Dedifferentiated amniotic fluid mesenchymal stem cell (primary cell): ENCODE measurements around the gene SHB.
"Not testable (repeated sequence)": the region's sequence is repeated elsewhere in the genome, so short reads cannot be mapped to it uniquely, and the experiment has no call there.

ENCODE experiments used
- DNase-seq: peaks from one replicate; pipeline ENCODE4 v3.0.0-alpha.2; 2016; ENCODE audit errors: extremely low spot score

SHB gene

DNA sequence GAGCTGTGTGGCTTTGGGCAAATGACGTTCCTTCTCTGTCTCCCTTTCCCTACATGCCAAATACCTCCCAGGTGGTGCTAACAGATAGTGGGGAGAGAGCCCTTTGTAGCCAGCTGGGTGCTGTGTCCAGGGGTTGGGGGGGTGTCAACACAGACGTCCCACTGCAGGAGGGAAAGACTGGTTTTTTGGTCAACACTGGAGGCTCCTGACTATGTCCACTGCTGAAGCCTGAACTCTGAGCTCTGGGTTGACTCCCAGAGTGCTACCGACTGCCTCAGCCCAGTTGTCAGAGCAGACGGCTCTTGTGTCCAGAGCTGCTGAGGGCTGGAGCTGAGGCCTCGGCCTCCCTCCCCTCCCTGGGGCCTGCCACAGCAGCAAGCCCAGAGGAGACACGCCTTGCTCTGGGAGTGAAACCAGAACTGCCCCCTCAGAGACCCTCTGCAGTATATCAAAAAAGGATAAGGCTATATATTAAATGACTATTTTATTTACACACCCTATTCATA is 150.3 kb downstream of the SHB start:
- DNase-seq = no peak

DNA sequence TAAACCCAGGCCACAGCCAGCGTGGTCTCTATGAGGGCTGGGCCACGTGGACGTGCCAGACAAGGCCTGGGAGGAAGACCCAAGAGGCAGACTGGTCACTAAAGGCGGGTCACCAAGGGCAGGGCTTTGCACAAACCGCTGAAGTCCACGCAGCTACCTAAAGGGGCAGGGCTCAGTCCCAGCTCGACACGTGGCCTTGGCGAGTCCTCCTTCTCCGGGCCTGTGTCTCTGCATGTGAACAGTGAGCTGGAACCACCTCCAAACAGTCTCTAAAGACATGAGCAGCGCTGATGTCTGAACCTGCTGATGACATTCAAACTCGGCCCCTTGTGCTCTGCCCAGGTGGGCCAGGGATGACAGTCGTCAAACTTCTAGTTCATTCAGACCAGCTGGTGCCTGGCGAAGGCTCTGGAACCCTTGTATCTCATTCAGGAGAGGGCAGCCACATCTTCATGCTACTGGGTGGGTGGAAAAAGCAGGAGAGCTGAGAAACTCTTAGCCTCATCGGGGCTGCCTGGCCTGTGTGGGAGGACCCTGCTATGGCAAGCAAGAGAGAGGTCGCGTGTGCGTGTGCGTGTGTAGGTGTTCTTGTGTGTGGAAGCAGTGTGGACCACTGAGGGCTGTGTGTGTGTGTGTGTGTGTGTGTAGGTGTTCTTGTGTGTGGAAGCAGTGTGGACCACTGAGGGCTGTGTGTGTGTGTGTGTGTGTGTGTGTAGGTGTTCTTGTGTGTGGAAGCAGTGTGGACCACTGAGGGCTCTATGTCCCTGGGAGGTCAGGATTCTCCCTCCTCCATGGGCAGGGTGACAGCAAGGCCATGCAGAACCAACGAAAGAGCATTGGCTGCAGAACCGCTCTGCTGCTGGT is 151.0 kb downstream of the SHB start:
- DNase-seq = no peak

DNA sequence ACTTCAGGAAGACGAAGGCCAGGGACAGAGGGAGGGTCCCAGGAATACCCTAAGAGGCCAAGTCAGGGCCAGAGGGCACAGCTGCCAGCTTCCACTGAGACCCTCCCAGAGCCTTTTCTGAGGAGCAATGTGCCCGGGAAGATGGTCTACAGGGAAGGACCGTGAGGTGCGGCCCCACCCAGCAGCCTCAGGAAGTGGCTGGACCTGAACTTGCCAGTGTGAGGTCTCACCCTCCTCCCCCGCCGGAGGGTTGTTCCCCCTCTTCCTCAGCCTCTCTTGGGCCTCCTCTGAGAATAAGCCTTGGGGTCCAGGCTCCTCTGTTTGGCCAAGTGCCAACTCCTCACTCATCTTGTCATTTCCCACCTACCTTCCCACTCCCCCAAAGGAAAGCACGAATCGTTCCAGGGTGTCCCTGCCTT is 151.7 kb downstream of the SHB start:
- no peak for DNase-seq

DNA sequence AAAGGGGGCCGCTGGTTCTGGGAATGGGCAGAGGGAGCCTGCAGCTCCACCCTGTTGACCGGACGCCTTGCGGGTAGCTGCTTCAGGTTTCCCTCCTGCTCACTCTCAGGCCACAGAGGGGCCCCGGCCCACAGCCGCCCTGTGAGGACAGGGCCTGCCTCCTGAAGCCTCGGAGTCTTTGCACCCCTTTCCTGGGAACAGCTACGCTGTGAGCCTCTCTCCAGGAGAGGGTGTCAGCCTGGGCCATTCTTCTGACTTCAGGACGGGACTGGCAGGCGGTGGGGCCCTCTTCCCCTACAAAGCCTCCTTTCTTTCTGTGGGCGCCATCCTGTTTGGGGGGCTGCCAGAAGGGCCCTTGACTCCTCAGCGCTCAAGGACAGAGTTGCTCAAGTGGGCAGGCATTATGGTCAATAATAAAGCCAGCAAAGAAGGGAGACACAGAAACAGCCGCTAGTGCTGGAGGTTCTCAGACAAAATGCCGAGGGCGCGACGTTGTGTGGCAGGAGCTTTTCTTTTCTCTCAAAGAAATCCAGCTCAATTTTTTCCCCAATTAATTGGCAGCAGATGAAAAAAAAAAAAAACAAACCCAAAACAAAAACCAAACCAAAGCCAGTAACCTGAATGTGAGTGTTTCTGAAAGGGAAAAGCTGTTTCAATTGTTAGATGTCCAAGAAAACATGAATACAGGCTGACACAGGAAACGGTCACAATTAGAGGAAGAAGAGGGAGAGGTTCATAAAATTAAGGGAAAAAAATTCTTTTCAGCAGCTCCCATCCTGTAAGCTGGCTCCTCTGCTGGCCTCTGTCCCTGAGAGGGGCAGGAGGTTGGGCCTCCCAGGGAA is 152.3 kb downstream of the SHB start:
- DNase-seq = no peak

DNA sequence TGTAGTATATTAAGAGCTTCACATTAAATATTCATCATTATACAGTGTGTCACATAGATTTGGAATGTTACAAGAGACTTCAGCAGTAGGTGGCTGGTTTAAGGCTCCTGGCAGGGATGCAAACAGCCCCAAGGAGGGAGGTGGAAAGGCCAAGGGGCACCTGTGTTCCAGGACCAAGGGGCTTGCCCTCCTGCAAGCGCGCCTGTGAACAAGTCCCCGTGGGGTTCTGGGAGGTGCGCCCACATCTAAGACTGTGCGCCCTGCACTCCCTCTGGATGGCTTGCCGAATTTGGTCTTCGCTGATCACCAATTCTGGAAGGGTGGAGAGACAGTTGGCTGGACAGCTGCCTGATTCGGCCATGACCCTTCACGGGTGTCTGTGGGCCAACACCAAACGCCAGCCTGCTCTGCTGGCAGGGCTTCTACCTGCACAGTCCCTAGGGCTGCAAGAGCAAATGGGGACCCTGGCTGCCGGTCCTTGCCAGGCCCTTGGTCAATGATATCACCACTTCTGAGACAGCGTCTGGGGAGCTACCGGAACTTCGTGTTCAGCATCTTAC is 153.0 kb downstream of the SHB start:
- no peak for DNase-seq

DNA sequence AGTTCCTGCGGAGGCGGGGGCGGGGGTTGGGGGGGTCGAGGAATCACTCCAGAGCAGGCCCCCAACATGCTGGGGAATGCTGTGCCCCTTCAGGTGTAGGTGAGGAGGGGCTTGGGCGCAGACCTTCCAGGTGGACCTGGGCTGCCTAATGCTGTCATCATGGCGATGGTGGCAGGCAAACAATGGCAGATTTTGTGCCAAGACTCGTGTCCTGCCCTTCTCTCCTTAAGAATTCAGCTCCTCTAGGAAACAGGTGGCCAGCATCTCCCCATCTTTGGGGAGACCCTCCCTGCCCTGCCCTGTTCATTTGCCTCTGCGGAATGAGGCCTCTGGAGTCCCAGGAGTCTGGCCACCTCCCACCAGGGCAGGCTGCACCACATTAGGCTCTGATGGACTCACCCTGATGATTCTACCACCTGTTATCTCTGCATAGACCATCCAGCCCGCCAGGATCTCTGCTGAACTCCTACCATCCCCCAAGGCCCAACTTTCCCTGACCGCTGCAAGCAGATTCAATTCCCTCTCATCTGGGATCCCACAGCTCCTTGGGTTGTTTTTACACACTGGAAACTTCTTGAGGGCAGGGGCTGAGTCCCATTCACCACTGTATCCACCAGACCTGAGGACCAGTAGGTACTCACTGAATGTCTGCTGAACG is 154.2 kb downstream of the SHB start:
- DNase-seq = no peak

DNA sequence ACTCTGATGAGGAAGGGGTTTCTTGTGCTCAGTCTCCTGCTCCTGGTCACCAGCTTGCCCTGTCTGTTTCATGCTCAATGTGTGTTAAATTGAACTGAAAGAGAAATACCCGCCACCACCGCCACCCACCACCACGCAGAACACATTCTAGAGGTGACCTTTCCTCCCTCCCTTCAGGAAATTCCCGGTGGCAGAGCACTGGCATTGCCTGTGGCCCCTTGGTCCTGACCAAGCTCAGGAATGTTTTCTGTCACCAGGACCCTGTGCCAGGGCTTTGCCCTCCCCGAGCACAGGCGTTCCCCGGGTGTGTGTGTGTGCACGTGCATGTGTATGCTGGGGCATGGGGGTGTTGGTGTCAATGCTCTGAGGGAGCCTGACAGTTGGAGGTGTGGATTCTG is 154.9 kb downstream of the SHB start:
- DNase-seq = no peak

DNA sequence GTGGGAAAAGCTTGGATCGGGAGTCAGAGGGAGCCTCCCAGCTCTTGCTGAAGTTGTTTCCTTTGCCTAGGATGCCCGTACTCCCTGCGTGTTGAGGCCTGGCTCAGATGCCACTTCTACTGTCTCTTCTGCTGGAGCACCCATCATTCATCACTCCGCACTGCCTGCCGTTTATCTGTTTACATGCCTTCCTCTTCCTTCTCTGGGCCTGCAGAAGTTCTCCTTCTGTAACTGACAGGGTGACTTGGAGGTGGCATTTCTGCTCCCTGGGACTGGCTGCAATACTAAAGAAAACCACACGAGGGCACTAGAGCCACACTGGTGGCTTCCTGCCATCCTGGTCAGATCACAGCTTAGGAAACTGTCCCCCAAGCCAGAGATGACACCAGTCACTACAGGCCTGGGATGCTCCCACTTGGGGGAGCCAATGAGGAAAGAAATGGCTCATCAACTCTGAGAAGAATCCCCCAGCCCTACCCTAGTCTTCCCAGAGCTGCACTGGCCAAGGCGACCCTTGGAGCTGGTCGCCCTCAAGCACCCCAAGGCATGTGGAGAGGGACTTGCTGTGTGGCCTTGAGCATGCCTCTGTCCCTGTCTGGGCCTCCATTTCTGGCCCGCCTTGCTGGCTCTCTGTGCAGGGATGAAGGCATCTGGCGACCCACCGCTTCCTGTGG is 155.4 kb downstream of the SHB start:
- peak; percentile 65 for DNase-seq

DNA sequence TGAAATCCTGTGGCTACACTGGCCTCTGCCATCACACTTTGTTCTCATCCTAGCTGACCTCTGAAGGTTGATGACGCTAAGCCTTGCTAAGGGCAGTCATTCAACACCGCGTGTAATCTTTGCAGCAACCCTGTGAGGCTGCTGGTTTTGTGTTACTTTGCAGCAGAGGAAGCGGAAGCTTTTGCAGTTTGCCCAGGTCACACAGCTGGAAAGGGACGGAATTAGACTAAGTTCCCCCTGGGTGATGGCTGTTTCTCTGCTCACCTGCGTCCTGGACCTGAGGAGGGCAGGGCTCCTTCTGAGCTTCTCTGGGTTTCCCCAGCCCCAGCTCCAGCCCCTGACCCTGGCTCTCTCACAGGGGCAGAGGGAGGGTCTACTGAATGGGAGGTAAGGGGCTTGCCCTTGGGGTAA is 157.8 kb downstream of the SHB start:
- DNase-seq = no peak

DNA sequence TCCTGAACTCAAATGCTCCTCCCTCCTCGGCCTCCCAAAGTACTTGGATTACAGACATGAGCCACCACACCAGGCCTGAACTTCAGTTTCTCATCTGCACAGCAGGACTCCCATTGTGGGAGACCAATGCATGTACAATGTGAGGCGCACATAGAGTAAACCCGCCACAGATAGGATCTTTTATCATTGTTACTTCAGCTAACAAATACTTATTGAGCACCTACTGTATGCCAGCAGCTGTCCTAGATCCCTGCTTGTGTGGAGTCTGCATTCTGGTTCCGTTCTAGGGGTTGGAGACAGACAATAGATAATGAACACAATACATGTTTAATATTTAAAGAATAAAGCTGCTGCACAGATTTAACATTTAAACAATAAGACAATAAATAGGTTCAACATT is 158.8 kb downstream of the SHB start:
- DNase-seq = no peak

DNA sequence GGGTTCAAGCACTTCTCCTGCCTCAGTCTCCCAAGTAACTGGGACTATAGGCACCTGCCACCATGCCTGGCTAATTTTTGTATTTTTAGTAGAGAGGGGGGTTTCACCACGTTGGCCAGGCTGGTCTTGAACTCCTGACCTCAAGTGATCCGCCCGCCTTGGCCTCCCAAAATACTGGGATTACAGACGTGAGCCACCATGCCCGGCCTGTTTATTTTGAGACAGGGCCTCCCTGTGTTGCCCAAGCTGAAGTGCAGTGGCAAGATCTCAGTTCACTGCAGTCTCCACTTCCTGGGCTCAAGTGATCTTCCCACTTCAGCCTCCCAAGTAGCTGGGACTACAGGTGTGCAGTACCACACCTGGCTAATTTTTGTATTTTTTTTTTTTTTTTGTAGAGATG is 159.2 kb downstream of the SHB start:
- not testable (repeated sequence) for DNase-seq

DNA sequence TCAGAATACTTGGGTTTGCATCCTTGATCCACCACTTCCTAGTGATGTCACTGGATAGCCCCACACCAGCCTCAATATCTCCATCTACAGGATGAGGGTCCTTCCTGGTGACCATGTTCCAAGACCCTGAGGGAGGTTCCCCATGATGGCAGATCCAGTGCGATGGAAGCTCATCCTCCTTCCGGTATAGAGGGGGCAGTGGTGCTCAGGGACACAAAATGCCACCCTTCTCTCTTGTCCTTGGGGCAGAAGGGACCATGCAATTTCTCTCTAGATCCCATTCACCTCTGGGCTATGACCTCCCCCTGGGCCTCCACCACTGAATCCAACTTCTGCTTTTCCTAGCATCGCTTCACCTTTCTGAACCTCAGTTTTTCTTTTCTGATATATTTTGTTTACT is 159.7 kb downstream of the SHB start:
- no peak for DNase-seq

DNA sequence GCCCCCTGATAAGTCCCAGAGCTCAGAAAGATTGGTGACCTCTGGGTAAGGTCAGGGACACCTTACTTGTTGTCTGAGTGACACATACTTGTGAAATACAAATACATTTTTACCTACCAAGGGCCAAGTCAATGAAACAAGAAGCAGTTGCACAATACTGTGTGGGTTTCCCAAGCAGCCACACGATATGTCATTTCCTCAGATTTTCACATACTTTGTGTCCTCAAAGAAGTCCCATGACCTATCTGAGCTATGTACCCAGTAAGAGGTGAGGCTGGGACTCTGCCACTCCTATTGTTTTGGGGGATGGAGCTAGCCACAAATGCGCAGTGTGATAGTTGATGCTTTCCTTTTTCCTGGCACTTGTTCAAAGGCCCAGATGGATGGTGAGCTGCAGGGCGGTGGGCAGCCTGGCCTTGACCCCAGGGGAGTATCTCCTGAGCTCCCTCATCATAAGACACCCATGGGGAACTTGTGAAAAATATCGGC is 160.3 kb downstream of the SHB start:
- peak; percentile 15 for DNase-seq

DNA sequence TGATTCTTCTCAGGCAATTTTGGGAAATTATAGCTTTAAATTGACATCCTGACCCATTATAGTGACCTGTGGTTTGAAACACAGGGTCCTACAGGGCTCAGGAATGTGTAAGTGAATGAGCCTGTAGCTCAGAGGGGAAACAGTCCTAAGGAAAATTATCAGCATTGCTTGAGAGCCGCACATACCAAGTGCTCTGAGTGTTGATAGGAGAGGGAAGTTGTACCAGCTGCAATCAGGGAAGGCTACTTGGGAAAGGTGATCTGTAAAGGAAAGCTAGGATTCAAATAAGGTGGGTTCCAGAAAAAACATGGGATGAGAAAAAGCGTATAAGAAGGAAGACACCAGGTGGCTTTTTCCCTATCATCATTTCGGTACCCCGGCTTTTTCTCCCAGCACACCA is 160.7 kb downstream of the SHB start:
- DNase-seq = no peak

DNA sequence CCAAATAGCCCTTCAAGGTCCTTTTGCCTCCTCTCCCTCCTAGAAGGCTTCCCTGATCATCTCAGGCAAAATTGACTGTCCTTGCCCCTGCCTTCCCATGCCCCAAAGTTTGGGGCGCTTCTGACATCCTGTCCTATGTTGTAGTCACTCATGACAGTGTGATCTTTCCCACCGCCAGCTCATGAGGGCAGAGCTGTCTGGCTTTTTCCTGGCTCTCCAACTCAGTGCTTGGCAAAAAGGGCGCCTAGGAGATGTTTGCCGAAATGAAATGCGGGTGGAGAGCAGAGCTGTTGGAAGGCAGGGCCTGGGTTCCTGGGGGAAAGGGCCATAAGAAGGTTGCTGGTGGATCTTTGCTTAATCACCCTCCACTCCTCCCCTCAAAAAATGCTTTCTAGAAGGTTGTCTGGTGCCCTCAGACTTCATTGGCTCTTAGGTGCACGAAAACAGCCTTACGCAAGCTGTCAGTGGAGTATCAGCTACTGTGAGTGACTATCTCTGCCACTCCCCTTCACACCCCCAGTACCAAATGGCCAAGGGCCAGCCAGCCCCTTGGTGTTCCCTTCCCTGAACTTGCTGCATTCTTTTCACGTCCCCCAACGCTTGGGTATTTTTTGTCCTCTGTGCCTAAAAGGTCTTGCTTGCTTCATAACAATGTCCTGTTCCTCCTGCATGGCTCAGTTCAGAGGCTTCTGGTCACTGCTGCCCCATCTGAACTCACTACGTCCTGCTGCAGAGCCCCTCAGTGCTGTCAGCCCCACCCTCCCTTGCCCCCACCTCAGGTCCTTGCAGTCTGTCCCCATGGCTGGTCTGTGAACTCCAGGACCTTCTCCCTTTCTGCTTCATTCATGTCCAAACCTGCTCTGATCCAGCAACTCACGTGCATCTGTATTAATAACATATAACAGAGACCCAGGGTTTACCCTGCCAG is 162.5 kb downstream of the SHB start:
- no peak for DNase-seq

DNA sequence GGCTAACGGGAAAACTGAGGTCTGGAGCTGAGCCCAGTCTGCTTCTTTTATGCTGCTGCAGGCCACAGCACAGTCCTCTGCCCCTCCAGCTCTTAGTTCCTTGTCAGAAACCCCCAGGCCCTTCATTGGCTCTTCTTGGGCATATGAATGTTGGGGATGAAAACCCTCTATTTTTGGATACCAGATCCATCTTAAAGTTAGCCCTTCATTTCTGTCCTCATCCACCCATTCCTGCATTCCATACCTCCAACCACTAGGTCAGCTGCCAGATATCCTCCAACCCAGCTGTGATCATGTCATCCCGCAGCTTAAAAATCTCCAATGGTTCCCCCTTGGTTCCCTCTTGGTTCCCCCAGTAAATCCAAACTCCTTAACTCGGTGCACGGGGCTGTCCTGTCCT is 163.3 kb downstream of the SHB start:
- DNase-seq = no peak

DNA sequence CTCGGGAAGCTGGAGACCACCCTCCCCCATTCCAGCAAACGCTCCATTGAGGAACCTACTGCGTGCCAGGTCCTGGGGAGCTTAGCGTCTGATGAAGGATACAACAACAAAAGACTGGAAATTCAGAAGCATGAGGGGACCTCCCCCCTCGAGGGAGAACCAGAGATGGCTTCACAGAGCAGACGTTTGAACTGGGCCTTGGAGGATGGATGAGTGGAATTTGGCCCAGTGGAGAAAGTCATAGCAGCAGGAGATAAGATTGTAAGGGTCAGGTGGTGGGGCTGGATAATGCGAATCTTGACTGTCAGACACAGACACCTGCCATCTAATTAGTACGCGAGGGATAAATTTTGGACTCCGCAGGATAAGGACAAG is 163.9 kb downstream of the SHB start:
- DNase-seq = no peak

DNA sequence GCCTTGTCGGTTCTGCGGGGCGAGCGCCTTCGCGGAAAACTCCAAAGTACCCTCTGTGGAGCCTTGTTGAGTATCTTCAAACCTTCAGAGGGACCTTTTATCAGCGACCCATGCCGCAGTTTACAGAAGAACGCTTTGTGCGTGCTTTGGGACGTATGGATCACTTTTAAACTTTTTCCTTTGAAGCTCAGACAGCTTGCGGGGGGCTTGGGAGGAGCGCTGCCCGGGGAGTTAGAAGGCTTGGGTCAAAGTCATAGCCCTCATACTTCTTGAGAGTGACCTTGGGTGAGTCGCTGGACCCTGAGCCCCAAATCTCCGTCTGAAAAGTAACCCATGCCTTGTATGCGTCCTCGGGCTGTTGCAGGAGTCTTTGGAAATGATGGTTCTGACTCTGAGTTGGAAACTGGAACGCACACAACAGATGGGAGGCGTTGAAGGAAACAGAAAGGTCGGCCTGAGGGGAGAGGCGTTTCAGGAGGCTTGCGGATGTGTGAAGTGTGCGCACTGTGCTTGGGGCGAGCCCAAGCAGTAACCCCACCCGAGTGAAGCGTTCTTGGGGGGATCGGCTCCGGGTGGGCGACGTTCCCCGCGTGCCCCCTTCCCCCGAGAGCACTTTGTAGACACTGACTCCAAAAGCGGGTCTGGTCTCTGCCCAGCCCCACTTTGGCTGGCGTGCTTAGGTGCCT is 164.4 kb downstream of the SHB start:
- DNase-seq = no peak

DNA sequence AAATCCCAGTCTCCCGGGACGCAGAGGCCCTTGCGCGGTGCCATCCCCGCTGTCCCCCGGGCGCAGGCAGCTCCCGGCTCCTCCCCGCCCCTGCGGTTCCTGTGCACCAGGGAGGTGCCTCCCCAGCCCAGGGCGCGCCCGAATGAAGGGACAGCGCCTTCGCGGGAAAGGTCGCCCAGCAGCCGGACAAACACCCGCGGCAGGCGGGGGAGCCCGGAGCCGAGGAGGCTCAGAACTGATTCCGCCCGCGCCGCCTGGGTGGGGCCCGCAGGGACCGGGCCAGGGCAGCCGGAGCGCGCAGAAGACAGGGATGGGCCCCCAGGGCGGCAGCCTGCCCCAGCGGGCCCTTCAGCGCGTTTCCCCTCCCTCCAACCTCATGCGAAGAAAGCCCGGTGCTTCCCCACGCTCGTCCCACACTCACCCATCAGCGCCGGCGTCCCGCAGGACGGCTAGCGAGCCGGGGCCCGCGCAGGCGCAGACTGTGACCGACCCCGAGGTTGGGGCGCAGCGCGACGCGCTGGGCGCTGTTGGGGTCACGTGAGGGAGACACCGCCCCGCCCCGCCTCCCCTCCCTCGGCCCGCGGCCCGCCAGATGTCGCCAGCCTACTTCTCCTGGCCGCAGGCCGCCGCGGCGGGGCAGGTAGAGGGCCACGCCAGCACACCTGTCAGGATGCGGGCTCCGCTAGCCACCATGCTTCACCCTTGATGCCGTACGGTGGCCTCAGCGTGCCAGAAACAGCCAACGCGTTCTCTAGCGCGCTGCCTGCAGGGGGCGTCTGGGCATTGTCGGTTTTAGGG is 165.2 kb downstream of the SHB start, which contains the start of gene SLC25A51:
TSS of gene SLC25A51 (minus strand) at position 481 of the 798 bp plus-strand sequence. CDS start 15,577 bp downstream, outside the sequence.
- peak; percentile 87 for DNase-seq
